Muscle of leg (tissue), 11 donors: ENCODE measurements around the gene EEF2KMT. TPM values are rescaled to one million over a fixed set of nuclear protein-coding genes. Genes with fewer than 3 reads are reported as not detected.
"Not testable (repeated sequence)": the region's sequence is repeated elsewhere in the genome, so short reads cannot be mapped to it uniquely, and the experiment has no call there.

Source experiments
- DNase-seq: peaks from one replicate; pipeline ENCODE4 v3.0.0; 2013
- H3K27ac ChIP-seq: one replicate; pipeline ENCODE4 v1.5.1; 2013; ENCODE audit warnings: mild to moderate bottlenecking, low read length, control low read depth
- H3K27me3 ChIP-seq: one replicate; pipeline ENCODE4 v1.6.1; 2013; ENCODE audit warnings: low read length; ENCODE audit not compliant: control insufficient read depth, insufficient read depth
- H3K36me3 ChIP-seq: one replicate; pipeline ENCODE4 v1.6.1; 2013; ENCODE audit warnings: low read length; ENCODE audit not compliant: control insufficient read depth, insufficient read depth
- H3K4me1 ChIP-seq: one replicate; pipeline ENCODE4 v1.6.1; 2013; ENCODE audit warnings: low read length; ENCODE audit not compliant: control insufficient read depth, insufficient read depth
- H3K4me3 ChIP-seq: one replicate; pipeline ENCODE4 v1.5.1; 2013; ENCODE audit warnings: low read length, control low read depth
- H3K9me3 ChIP-seq: replicated peaks from 2 replicates; pipeline ENCODE4 v1.6.1; 2013; ENCODE audit warnings: low read depth, low read length; ENCODE audit not compliant: control insufficient read depth
- WGBS: methylation state at CpG from one replicate; pipeline ENCODE4 v1.1.5; 2013; ENCODE audit warnings: missing lambda C conversion rate; ENCODE audit not compliant: insufficient coverage; 5-methylcytosine and 5-hydroxymethylcytosine counted together
- polyA plus RNA-seq, 8 donors: library from polyadenylated mRNA; unstranded; fragments of 120-200 nt; gene quantifications; one replicate each; pipeline versions ENCODE4 v1.2.1 to v1.2.3, GENCODE V29; 2013; ENCODE audit warnings: inconsistent platforms in 1 of 8, low replicate concordance in 1 of 8; ENCODE audit not compliant: insufficient read length in 8 of 8, insufficient read depth in 1 of 8
- total RNA-seq: library from RNA; stranded (reverse); fragments of 120-200 nt; gene quantifications from one replicate; pipeline ENCODE4 v1.2.4, GENCODE V29; 2013

EEF2KMT gene
- total and polyA plus RNA-seq, 9 donors, result 7.0 to 13.0 (median 11.0) TPM

DNA sequence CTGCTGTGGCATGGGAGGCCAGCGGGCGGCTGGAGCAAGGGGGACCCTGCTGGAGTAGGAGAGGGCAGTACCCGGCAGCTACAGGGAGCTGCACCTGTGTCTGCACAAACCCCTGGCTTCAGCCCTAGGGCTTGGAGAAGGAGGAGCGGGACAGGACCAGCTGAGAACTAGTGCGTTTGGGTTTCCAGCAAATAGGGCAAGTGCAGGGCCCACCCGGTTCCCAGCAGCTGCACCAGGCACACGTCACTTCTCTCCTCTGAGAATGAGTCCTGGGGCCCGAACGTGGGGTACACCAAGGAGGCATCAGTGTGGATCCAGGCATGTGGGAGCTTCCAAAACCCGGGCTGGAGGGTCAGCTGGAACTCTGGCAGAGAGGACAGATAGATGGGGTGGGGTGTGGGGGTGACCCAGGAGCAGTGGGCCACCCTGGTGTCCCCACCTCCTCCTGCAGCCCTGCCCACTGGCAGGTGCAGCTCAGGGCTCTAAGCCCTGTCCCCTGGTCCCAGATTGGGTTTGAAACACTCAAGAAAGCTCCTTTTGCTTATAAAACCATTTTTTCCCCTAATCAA, 37.4 kb downstream of the EEF2KMT start:
- 56% methylated on average over 7 of the region's 10 CpGs for WGBS
- Histone ChIP-seq H3K27ac (no peak overlapping the region), H3K36me3 (no peaks in the 10 kb centered on the region)

DNA sequence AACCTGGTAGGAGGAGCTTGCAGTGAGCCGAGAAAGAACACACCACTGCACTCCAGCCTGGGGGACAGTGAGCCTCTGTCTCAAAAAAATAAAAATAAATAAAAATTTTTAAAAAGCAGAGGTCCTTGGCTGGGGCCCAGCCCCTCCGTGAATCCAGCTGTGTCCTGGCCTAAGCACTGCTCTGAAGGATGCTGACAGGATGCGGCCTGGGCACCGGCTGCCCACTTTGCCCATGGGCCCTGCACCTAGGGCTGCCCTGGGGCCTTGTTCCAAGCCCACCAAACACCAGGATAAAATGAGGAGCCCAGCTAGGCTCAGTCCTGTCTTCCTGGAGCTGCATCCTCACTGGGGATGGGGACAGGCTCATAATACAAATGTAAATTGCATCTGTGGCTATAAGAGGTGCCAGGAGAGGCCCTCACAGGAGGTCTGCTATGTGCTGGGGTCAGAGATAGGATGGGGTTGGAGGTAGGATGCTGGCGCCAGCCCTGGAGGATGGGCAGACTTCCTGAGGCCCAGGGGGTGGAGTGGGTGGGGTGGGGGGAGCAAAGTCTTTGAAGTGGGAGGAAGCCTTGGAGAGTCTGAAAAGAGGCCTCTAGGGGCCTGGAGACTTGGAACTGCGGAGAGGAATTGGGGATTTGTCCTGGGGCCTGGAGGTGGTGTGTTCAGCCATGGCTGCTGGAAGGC, 38.1 kb downstream of the EEF2KMT start:
- no peak overlapping the region for H3K27ac ChIP-seq
- no peak overlapping the region for H3K4me3 ChIP-seq
- no peaks in the 10 kb centered on the region for H3K36me3 ChIP-seq
- no peak for DNase-seq
- H3K4me1 ChIP-seq, result no peaks in the 10 kb centered on the region
- WGBS, result 35% methylated on average over 5 of the region's 6 CpGs
- H3K9me3 ChIP-seq, result no peaks in the 10 kb centered on the region
- H3K27me3 ChIP-seq, result no peaks in the 10 kb centered on the region

More for the DNA sequence above, 37.4 kb downstream of the EEF2KMT start:
- no peaks in the 10 kb centered on the region for H3K27me3 ChIP-seq
- no peaks in the 10 kb centered on the region for H3K9me3 ChIP-seq
- no peak for DNase-seq
- H3K4me1 ChIP-seq, result no peaks in the 10 kb centered on the region
- H3K4me3 ChIP-seq, result no peak overlapping the region

DNA sequence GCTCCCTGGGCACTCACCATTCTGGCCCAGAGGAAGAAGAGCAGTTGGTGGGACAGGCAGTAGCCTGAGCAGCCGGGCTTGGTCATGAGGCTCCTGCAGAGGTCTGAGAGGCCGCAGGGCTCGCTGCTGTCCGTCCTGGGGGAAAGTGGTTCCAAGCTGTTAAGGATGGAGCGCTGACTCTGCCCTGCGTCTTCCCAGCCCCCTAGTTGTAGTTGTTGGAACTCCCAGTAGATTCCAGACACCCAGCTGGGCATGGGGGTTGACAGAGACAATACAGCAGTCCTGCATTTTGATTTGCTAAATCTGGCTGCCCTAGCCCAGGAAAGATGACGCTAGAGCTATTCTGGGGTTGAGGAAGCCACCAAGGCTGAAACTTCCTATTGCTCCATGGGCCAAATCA, 39.1 kb downstream of the EEF2KMT start:
- Histone ChIP-seq H3K27ac (no peak overlapping the region), H3K36me3 (no peaks in the 10 kb centered on the region), H3K4me1 (no peaks in the 10 kb centered on the region), H3K4me3 (no peak overlapping the region), H3K9me3 (no peaks in the 10 kb centered on the region), H3K27me3 (no peaks in the 10 kb centered on the region)
- WGBS, result 19% methylated on average over 2 of the region's 7 CpGs
- DNase-seq, result peak; percentile 47

DNA sequence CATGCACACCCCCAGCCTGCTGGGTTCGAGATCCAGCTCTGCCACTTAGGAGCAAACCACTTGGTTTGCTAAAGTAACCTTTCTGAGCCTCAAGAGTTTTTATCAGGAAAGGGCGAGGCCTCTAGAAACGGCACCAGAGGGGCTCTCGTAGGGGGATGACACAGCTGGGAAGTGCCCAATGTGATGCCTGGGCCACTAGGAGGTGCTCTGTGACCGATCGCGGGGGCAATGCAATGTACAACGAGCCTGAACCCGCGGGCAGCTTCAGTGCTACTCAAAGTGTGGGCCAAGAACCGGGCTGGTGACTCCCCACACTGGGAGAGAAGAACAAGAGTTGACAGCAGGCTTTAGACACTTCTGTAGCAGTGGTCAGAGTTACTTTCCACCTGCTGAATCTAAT, 41.2 kb downstream of the EEF2KMT start:
- Histone ChIP-seq H3K27ac (no peak overlapping the region), H3K27me3 (no peaks in the 10 kb centered on the region), H3K4me3 (no peak overlapping the region), H3K4me1 (no peaks in the 10 kb centered on the region), H3K9me3 (no peaks in the 10 kb centered on the region), H3K36me3 (no peaks in the 10 kb centered on the region)
- no peak for DNase-seq
- 11% methylated on average over 10 of the region's 11 CpGs for WGBS

DNA sequence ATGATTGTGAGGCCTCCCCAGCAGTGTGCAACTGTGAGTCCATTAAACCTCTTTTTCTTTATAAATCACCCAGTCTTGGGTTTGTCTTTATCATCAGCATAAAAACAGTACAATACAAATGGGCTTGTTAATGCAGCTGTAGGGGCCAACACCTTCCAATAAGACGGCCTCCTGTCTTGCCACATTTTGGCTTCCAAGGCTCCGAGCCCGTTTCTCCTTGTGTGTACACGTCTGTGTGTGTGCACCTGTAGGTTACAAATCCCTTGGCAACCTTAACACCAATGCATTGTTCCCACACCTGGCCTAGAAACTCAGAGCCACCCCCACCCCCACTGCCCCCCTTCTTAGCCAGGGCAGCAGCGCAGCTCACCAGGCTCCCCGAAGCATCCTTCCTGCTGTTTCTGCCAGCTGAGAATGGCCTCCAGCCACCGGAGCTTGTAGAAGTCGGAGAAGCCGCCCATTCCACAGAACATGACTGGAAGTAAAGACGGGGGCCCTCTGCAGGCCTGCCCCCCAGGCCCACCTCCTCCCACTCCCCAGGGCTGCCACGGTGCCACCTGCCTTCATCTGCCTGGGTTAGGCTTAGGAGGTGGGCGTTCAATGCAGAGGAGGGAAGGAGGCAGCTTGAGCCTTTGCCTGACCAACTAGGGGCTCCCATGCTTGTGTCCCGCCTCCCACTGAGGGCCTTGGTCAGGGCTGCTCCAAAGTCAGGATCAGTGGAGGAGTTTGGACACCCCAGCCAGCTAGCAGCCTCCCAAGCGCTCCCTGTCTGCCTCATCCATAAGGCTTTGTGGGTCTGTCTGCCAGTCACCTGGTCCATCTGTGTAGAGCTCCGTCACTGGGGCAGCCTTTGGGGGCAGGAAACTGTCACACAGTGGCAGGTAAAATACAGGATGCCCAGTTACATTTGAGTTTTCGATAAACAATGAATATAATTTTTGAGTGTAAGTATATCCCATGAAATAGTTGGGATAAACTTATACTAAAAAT, 42.4 kb downstream of the EEF2KMT start:
- Histone ChIP-seq H3K4me3 (no peak overlapping the region), H3K9me3 (no peaks in the 10 kb centered on the region), H3K27me3 (no peaks in the 10 kb centered on the region), H3K4me1 (no peaks in the 10 kb centered on the region), H3K36me3 (no peaks in the 10 kb centered on the region), H3K27ac (no peak overlapping the region)
- WGBS, result 81% methylated on average over 10 of the region's 16 CpGs
- DNase-seq, result no peak

DNA sequence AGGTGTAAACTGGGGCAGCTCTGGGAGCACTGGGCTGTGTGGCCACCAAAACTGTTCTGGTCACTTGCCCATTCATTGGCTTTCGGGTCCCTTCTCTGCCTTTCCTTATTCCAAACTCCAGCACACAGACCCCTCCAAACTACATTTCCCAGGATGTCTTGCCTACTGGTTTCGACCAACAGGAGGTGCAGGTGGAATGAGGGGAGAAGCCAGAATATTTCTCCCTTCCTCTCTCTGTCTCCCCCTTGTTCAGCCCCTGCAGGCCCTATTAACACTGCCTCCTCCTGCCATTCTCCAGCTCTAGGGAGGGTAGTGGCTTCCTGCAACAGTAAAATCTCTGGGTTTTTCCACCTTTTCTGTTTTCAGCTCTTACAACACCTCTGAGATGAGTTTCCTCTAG, 50.7 kb downstream of the EEF2KMT start:
- H3K27ac ChIP-seq, result no peak overlapping the region
- no peaks in the 10 kb centered on the region for H3K36me3 ChIP-seq
- H3K9me3 ChIP-seq, result no peaks in the 10 kb centered on the region
- no CpG with 5 or more reads among the region's 2 CpGs for WGBS
- DNase-seq, result no peak
- H3K27me3 ChIP-seq, result no peaks in the 10 kb centered on the region
- no peak overlapping the region for H3K4me3 ChIP-seq
- H3K4me1 ChIP-seq, result no peaks in the 10 kb centered on the region

DNA sequence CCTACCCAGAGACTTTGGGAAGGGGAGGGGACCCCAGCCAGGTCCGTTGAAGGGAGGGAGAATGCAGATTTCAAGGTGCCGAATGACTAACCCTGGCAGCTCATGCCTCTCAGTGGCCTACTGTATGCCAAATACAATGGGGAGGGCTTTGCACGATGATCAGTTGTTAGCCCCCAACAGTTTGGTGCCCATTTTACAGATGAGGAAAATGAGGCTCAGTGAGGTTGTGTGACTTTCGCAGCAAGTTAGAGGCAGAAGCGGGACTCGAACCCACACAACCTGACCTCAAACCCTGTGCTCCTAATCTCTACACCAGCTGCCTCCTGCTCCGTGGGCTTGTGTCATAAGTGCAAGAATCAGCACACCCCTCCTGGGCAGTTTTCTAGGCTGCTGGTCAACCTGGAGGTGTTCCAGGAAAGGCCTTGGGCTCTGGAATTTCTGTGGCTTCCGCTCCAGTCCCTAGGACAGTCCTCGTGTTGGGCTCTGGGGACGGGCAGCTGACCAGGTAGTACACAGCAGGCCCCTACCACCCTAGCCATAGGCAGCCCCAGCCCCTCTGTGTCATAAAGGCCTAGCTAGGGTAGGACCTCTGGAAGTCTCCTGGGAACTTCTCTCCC, 52.0 kb downstream of the EEF2KMT start:
- whole genome bisulfite sequencing, result 92% methylated on average over 8 of the region's 10 CpGs
- no peaks in the 10 kb centered on the region for H3K27me3 ChIP-seq
- H3K4me3 ChIP-seq, result no peak overlapping the region
- H3K4me1 ChIP-seq, result no peaks in the 10 kb centered on the region
- H3K36me3 ChIP-seq, result no peaks in the 10 kb centered on the region
- DNase-seq, result no peak
- H3K9me3 ChIP-seq, result no peaks in the 10 kb centered on the region
- H3K27ac ChIP-seq, result no peak overlapping the region

DNA sequence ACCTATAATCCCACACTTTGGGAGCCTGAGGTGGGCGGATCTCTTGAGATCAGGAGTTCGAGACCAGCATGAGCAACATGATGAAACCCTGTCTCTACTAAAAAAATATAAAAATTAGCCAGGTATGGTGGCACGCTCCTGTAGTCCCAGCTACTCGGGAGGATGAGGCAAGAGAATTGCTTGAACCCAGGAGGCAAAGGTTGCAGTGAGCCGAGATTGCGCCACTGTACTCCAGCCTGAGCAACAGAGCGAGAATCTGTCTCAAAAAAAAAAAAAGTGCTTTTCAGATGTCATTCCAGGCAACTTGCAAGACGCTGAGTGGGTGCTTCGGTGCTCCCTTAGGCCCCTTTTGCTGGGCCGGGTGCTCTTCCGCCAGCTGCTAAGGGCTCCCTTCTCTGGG, 53.0 kb downstream of the EEF2KMT start:
- not testable (repeated sequence) for H3K4me3 ChIP-seq, H3K4me1 ChIP-seq, H3K36me3 ChIP-seq, DNase-seq, H3K27ac ChIP-seq, H3K9me3 ChIP-seq, H3K27me3 ChIP-seq
- WGBS, result 96% methylated on average over 10 of the region's 11 CpGs

DNA sequence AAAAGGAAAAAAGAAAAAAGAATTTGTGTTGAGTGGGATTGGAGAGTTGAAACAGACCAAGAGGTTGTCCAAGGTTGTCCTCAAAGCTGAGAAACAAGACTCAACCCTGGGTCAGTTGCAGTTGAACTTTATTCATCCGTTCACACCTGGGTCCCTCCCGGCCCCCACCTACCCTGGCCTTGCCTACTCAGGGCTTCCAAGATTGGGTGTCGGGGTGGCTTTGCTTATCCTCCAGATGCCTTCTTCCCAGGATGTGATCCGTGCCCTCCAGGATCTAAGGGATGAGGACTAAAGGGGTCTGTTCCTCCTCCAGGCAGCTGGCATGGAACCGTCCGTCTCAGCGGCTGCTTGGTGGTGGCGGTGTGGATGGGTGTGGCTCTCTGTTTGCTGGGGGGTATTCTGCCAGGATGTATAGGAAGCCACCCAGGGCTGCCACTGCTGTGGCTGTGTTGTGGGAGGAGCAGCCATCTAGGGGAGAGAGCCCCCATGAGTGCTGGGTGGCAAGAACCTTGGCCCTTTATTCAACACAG, 53.5 kb downstream of the EEF2KMT start:
- WGBS, result 85% methylated on average over 4 of the region's 8 CpGs
- no peak for DNase-seq

More for the DNA sequence above, 53.5 kb downstream of the EEF2KMT start:
- Histone ChIP-seq H3K27me3 (no peaks in the 10 kb centered on the region), H3K36me3 (no peaks in the 10 kb centered on the region), H3K4me1 (no peaks in the 10 kb centered on the region), H3K27ac (no peak overlapping the region), H3K4me3 (no peak overlapping the region), H3K9me3 (no peaks in the 10 kb centered on the region)
